SIG-M5 treated with dmso at 0.1 percent for 504 hours (cell line): ENCODE data around the gene ZC3H13.
"Not testable (repeated sequence)": the region's sequence is repeated elsewhere in the genome, so short reads cannot be mapped to it uniquely, and the experiment has no call there.

Experiments used
- DNase-seq: peaks from one replicate; lab custom pipeline; 2025; ENCODE audit not compliant: unreplicated experiment; lab: John Stamatoyannopoulos, UW

Gene ZC3H13

GRCh38 chr13:46016216-46016615, 36.3 kb downstream of the ZC3H13 start:
- no peak for DNase-seq

- DNase-seq = peak; percentile 67
Measured at GRCh38 chr13:46015366-46015765, 37.2 kb downstream of the ZC3H13 start.

GRCh38 chr13:46012404-46012803, 40.1 kb downstream of the ZC3H13 start:
- DNase-seq = no peak

- DNase-seq = peak; percentile 11
Measured at GRCh38 chr13:46010148-46010547, 42.4 kb downstream of the ZC3H13 start.

GRCh38 chr13:46008631-46009030, 43.9 kb downstream of the ZC3H13 start:
- DNase-seq = no peak

- DNase-seq = no peak
Measured at GRCh38 chr13:46006688-46007452, 45.7 kb downstream of the ZC3H13 start.

GRCh38 chr13:46004491-46004890, 48.1 kb downstream of the ZC3H13 start:
- peak; percentile 1 for DNase-seq

GRCh38 chr13:45996631-45997030, 55.9 kb downstream of the ZC3H13 start:
- no peak for DNase-seq

- no peak for DNase-seq
Measured at GRCh38 chr13:45995245-45995644, 57.3 kb downstream of the ZC3H13 start.

- DNase-seq = no peak
Measured at GRCh38 chr13:45994752-45995151, 57.8 kb downstream of the ZC3H13 start.

- no peak for DNase-seq
Measured at GRCh38 chr13:45989607-45990006, 62.9 kb downstream of the ZC3H13 start.

- DNase-seq = not testable (repeated sequence)
Measured at GRCh38 chr13:45981127-45981526, 71.4 kb downstream of the ZC3H13 start.

- DNase-seq = no peak
Measured at GRCh38 chr13:45975337-45975736, 77.2 kb downstream of the ZC3H13 start.

GRCh38 chr13:45974500-45974899, 78.0 kb downstream of the ZC3H13 start:
- no peak for DNase-seq

GRCh38 chr13:45967589-45967988, 85.0 kb downstream of the ZC3H13 start:
- no peak for DNase-seq

- DNase-seq = no peak
Measured at GRCh38 chr13:45966715-45967114, 85.8 kb downstream of the ZC3H13 start.

GRCh38 chr13:45961468-45961867, 91.1 kb downstream of the ZC3H13 start:
- no peak for DNase-seq

- DNase-seq = no peak
Measured at GRCh38 chr13:45954836-45955800, 97.4 kb downstream of the ZC3H13 start.

GRCh38 chr13:45953082-45953481, 99.5 kb downstream of the ZC3H13 start:
- no peak for DNase-seq

GRCh38 chr13:45951724-45952123, 100.8 kb downstream of the ZC3H13 start:
- no peak for DNase-seq

- DNase-seq = no peak
Measured at GRCh38 chr13:45951166-45951565, 101.4 kb downstream of the ZC3H13 start.
